Measurements from ENCODE around the gene SRP14.
"Not testable (repeated sequence)": the region's sequence is repeated elsewhere in the genome, so short reads cannot be mapped to it uniquely, and the experiment has no call there.

The SRP14 gene

GRCh38 chr15:40016224-40016865, 22.6 kb downstream of the SRP14 start:
- DNase-seq: no peak

DNA sequence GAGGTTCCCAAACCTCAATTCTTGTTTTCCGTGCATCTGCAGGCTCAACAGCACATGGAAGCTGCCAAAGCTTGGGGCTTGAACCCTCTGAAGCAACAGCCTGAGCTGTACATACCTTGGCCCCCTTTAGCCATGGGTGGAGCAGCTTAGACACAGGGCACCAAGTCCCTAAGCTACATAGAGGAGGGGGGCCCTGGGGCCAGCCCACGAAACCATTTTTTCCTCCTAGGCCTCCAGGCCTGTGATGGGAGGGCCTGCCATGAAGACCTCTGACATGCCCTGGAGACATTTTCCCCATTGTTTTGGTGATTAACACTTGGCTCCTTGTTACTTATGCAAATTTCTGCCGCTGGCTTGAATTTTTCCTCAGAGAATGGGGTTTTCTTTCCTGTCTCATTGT, 24.6 kb downstream of the SRP14 start:
- no peak for DNase-seq

GRCh38 chr15:40013372-40013771, 25.6 kb downstream of the SRP14 start:
- DNase-seq: not testable (repeated sequence)

- no peak for DNase-seq
These were observed 27.7 kb downstream of the SRP14 start for GRCh38 chr15:40011303-40011702.

- no peak for DNase-seq
These were observed 28.3 kb downstream of the SRP14 start for GRCh38 chr15:40010686-40011085.

- no peak for DNase-seq
These were observed 30.8 kb downstream of the SRP14 start for GRCh38 chr15:40008061-40008765.

- no peak for DNase-seq
These were observed 32.3 kb downstream of the SRP14 start for GRCh38 chr15:40006646-40007045.

DNA sequence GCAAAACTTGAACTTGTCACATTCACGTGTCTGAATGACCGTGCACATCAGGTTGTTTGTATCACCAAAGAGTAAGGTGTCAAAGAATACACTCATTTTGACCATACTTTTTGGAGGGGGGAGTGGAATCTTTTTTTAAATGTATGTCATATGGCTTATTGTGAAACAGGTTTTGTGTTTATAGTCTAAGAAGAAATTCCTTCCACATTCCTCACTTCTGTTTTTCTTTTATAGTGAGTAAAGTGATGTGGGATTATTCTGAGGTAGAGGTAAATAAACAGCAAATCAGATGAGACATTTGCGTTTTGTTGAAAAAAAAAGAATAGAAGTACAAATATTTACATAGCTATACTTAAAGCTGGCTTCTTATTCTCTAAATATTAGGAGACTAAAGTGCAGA, 33.0 kb downstream of the SRP14 start:
- no peak for DNase-seq

GRCh38 chr15:40003116-40003916, 35.7 kb downstream of the SRP14 start:
- DNase-seq: no peak

- DNase-seq: no peak
These were observed 36.7 kb downstream of the SRP14 start for GRCh38 chr15:40002295-40002694.

GRCh38 chr15:39999538-40000200, 39.3 kb downstream of the SRP14 start:
- no peak for DNase-seq

GRCh38 chr15:39998511-39999077, 40.4 kb downstream of the SRP14 start:
- DNase-seq: no peak

DNA sequence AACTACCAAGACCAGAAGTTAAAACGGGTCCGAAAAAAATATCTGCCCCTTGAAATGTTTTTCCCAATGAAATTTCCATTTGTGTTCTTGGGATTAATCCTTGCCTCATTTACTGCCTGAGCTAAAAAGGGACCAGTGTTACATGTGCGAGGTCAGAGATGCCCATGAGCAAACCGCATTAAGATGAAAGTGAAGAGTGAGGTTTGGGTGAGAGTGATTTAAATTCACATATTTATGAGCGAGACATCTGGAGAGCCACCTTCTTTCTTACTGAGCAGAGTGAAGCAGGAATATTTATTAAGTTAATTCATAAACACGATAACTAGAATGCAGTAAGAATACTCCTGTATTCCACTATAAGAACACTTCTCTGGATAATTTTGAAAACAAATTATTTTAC, 41.3 kb downstream of the SRP14 start:
- no peak for DNase-seq

- DNase-seq: no peak
These were observed 42.0 kb downstream of the SRP14 start for GRCh38 chr15:39997031-39997430.

DNA sequence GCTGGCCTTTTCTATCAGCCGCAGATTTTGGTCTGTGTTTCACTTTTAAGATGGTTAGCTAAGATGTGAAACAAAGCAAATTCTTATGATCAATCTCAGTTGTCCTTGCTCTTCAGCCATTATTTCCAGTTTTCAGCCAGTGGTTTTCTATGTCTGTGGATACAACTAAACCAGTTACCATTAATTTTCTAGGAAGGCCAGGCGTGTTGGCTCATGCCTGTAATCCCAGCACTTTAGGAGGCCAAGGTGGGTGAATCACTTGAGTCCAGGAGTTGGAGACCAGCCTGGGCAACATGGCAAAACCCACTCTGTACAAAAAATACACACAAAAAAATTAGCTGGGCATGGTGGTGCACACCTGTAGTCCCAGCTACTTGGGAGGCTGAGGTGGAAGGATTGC, 42.8 kb downstream of the SRP14 start:
- DNase-seq: not testable (repeated sequence)

GRCh38 chr15:39992953-39993352, 46.0 kb downstream of the SRP14 start:
- DNase-seq: not testable (repeated sequence)

DNA sequence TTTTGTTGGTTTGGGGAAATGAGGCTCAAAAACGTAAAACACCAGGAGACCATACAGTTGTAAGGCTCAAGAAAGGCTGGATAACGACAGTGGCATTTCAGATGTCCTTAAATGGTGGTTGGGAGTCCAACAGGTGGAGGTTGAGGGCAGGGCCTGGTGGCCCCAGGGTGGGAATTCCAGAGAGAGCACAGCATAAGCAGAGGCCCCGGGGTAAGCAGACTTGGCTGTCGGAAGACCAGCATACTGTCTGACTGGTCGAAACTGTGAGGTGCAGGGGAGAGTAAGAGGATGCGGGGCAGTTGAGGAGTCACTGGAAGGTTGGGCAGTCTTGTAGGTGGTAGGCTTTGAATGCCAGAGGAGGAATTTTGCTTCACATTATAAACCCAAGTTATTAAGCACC, 48.3 kb downstream of the SRP14 start:
- no peak for DNase-seq

DNA sequence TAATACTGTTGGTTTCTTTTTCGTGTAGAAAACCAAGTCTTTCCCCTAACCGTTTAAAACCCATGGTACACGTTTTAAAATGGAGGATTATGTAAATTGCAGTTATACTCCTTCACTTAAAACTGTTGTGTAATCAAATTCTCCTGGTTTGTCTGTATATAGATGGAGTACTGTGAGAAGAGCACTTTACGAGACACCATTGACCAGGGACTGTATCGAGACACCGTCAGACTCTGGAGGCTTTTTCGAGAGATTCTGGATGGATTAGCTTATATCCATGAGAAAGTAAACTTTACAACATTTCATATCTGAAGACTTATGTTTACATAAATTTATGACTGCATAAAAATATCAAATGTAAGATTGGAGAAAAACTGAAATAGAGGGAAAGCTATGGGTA, 51.2 kb downstream of the SRP14 start:
- no peak for DNase-seq

All from NCI-H2171 treated with DMSO at 0.1 percent for 48 hours (cell line).